LNCaP clone FGC (cell line): ENCODE results near the gene LRRC28.
"Not testable (repeated sequence)": the region's sequence is repeated elsewhere in the genome, so short reads cannot be mapped to it uniquely, and the experiment has no call there.

Experiments used
- DNase-seq: peaks from one replicate; pipeline ENCODE4 v3.0.0-alpha.2; 2011; ENCODE audit warnings: low read depth
- H3K4me3 ChIP-seq: 2 replicates; pipeline ENCODE4 v1.5.1; 2011; ENCODE audit warnings: mild to moderate bottlenecking, low read depth, low read length, control low read depth
- TF ChIP-seq, protein P1 (sequence below): IDR thresholded peaks from 2 replicates; pipeline ENCODE4 v1.5.1; 2012; ENCODE audit warnings: mild to moderate bottlenecking; ENCODE audit not compliant: control insufficient read depth, insufficient read depth; ENCODE audit errors: extremely low read depth

The LRRC28 gene

DNA sequence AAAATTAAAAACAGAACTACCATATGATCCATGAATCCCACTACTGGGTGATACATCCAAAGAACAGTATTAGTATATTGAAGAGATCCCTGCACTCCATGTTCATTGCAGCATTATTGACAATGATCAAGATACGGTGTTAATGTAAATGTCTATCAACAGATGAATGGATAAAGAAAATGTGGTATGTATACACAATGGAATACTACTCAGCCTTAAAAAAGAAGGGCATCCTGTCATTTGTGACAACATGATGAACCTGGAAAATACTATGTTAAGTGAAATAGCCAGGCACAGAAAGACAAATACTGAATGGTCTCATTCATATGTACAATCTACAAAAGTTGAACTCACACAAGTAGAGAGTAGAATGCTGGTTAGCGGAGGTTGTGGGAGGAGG, 18.5 kb upstream of the LRRC28 start:
- no peak overlapping the region for H3K4me3 ChIP-seq
- TF ChIP-seq, protein P1, sequence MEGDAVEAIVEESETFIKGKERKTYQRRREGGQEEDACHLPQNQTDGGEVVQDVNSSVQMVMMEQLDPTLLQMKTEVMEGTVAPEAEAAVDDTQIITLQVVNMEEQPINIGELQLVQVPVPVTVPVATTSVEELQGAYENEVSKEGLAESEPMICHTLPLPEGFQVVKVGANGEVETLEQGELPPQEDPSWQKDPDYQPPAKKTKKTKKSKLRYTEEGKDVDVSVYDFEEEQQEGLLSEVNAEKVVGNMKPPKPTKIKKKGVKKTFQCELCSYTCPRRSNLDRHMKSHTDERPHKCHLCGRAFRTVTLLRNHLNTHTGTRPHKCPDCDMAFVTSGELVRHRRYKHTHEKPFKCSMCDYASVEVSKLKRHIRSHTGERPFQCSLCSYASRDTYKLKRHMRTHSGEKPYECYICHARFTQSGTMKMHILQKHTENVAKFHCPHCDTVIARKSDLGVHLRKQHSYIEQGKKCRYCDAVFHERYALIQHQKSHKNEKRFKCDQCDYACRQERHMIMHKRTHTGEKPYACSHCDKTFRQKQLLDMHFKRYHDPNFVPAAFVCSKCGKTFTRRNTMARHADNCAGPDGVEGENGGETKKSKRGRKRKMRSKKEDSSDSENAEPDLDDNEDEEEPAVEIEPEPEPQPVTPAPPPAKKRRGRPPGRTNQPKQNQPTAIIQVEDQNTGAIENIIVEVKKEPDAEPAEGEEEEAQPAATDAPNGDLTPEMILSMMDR = no peak
- no peak for DNase-seq

- not testable (repeated sequence) for H3K4me3 ChIP-seq, DNase-seq
Measured at GRCh38 chr15:99234160-99234559, 17.1 kb upstream of the LRRC28 start.

DNA sequence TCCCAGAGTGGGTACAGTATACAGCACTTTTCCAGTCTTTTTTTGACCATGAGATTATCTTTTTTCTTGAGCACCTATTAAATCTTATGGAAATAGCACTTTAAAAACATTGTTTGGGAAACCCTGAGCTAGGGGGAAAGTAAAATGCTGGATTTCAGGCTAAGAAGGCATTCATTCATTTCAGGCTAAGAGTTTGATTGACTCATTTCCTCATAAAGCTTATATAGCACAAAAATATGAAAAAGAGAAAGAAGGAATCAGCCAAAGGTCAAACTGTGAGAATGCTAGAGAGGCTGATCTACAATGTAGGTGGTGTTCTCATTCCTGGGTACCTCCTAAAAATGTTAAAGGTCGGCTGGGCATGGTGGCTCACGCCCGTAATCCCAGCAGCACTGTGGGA, 12.4 kb upstream of the LRRC28 start:
- TF ChIP-seq, protein P1 = no peak
- DNase-seq = no peak
- H3K4me3 ChIP-seq = no peak overlapping the region

DNA sequence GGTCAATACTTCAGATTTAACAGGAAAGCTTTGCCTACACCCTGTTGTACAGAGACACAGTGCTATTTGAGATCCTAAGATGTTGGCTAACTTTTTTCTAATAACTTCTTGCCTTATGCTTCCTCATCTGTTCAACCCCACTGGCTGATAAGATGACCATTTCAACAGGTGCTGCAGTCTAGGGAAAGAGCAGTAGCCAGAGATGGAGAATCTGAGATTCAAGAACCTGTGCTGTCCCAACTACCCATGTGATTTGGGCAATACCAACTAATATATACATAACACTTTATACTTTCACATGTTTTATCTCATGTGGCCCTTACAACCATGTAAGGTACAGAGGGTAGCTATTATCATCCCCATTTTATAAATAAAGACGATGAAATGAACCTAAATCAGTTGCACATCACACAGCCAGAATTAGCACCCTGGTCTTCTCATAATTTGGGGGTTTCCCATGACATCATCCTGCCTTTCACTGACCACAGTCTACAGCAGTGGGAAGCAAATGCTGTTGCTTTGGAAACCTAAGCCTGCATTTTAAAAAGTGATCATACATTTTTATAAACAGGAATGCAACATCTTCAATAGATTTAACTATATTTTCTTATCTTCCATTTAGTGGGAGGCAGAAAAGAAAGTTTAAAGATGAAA, 11.6 kb upstream of the LRRC28 start:
- TF ChIP-seq, protein P1 = no peak
- H3K4me3 ChIP-seq = no peak overlapping the region
- DNase-seq = no peak

DNA sequence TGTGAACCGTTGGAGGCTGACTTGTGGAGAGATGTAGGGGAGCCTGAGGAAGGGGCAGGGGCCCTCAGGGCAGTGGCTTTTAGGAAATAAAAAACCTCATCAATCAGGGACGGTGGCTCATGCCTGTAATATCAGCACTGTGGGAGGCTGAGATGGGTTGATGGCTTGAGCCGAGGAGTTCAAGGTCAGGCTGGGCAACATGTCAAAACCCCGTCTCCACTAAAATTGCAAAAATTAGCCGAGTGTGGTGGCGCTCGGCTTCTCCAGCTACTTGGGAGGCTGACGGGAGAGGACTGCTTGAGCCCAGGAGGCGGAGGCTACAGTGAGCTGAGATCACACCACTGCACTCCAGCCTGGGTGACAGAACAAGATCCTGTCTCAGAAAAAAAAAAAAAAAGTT, 9.5 kb upstream of the LRRC28 start:
- TF ChIP-seq, protein P1 = no peak
- no peak for DNase-seq
- no peak overlapping the region for H3K4me3 ChIP-seq

GRCh38 chr15:99244306-99244705, 7.0 kb upstream of the LRRC28 start:
- no peak for DNase-seq
- TF ChIP-seq, protein P1 = no peak
- H3K4me3 ChIP-seq = no peak overlapping the region

GRCh38 chr15:99247062-99247461, 4.2 kb upstream of the LRRC28 start:
- TF ChIP-seq, protein P1 = no peak
- DNase-seq = no peak

More at GRCh38 chr15:99247062-99247461, 4.2 kb upstream of the LRRC28 start:
- no peak overlapping the region for H3K4me3 ChIP-seq
